Measurements from ENCODE around the gene DNAH10. TPM values are rescaled to one million over a fixed set of nuclear protein-coding genes. Genes with fewer than 3 reads are reported as not detected.

The DNAH10 gene
- total RNA-seq, 1 experiment from 2014 or later = 0.17 TPM

GRCh38 chr12:123801573-123802178 lies 39.6 kb downstream of the DNAH10 start:
- H3K27ac Mint-ChIP-seq = no peak overlapping the region
- Histone ChIP-seq H2BK15ac (ENCODE audit: low read depth, low read length) (no peak overlapping the region), H2AK5ac (ENCODE audit: insufficient read length, low read length) (no peak overlapping the region), H2BK5ac (ENCODE audit: insufficient read length, low read length) (no peak overlapping the region), H3K56ac (ENCODE audit: insufficient read length, low read depth, low read length) (no peak overlapping the region), H4K91ac (ENCODE audit: insufficient read length, low read depth, low read length) (no peak overlapping the region), H3T11ph (ENCODE audit: low read length) (no peak overlapping the region), H3K23me2 (ENCODE audit: insufficient read length, low read depth, low read length, poor library complexity, severe bottlenecking) (no peaks in the 10 kb centered on the region), H3K4me2 (ENCODE audit: insufficient read depth, insufficient read length, low read length) (no peak overlapping the region), H3K9me3 (ENCODE audit: control insufficient read depth, low read depth, low read length) (no peaks in the 10 kb centered on the region), H3K4ac (ENCODE audit: low read depth, low read length) (no peak overlapping the region), H3K9ac (ENCODE audit: extremely low read depth, insufficient read length, low read length) (no peak overlapping the region), H4K20me1 (ENCODE audit: control insufficient read depth, insufficient read depth, insufficient read length) (no peaks in the 10 kb centered on the region), H3K79me2 (ENCODE audit: insufficient read depth, low read length) (no peaks in the 10 kb centered on the region), H4K5ac (ENCODE audit: insufficient read length, low read depth, low read length) (no peak overlapping the region), H4K8ac (replicated peaks; ENCODE audit: insufficient read length, low read depth, low read length) (no peak overlapping the region), H2BK20ac (ENCODE audit: low read depth, low read length, poor library complexity, severe bottlenecking) (no peak overlapping the region), H3K27me3 (ENCODE audit: insufficient read depth, low read length) (no peaks in the 10 kb centered on the region), H3K18ac (ENCODE audit: insufficient read length, low read depth, low read length) (no peak overlapping the region), H2BK120ac (ENCODE audit: low read depth, low read length, poor library complexity, severe bottlenecking) (no peak overlapping the region), H2BK12ac (ENCODE audit: insufficient read length, low read depth, low read length) (no peak overlapping the region), H3K27ac (ENCODE audit: insufficient read length, low read depth, low read length) (no peak overlapping the region), H2AFZ (ENCODE audit: low read length) (no peak overlapping the region), H3K4me1 (ENCODE audit: insufficient read depth, low read length) (no peaks in the 10 kb centered on the region), H3K79me1 (ENCODE audit: insufficient read depth, low read depth, low read length, poor library complexity, severe bottlenecking) (no peaks in the 10 kb centered on the region), H3K23ac (ENCODE audit: insufficient read length, low read depth, low read length) (no peak overlapping the region), H3K14ac (ENCODE audit: insufficient read depth, low read length) (no peak overlapping the region)
- DNase-seq = no peak
- 0 out of 4 replicates have a peak, but pooled peaks cover 0 to 2% of the 10 kb centered on the region in 2 experiments for H3K4me1 Mint-ChIP-seq
- H3K9me3 Mint-ChIP-seq = no peaks in the 10 kb centered on the region; a peak in 1 of 5 replicates
- WGBS (ENCODE audit: extremely low coverage, insufficient read length, low lambda C conversion rate) = no CpG with 5 or more reads among the region's 8 CpGs
- H3K27me3 Mint-ChIP-seq (ENCODE audit: low read depth) = peaks cover 60% of the 10 kb centered on the region
- H3K36me3 Mint-ChIP-seq (ENCODE audit: insufficient read depth in 1 of 3, low read depth in 3 of 3) = no peaks in the 10 kb centered on the region
- TF ChIP-seq, protein P1, sequence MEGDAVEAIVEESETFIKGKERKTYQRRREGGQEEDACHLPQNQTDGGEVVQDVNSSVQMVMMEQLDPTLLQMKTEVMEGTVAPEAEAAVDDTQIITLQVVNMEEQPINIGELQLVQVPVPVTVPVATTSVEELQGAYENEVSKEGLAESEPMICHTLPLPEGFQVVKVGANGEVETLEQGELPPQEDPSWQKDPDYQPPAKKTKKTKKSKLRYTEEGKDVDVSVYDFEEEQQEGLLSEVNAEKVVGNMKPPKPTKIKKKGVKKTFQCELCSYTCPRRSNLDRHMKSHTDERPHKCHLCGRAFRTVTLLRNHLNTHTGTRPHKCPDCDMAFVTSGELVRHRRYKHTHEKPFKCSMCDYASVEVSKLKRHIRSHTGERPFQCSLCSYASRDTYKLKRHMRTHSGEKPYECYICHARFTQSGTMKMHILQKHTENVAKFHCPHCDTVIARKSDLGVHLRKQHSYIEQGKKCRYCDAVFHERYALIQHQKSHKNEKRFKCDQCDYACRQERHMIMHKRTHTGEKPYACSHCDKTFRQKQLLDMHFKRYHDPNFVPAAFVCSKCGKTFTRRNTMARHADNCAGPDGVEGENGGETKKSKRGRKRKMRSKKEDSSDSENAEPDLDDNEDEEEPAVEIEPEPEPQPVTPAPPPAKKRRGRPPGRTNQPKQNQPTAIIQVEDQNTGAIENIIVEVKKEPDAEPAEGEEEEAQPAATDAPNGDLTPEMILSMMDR (conservative IDR thresholded peaks at IDR 0.05) = peak; percentile 55
- H3K4me3 Mint-ChIP-seq = no peak overlapping the region

Data from H9 (cell line).